ENCODE measurements around the gene AGMAT. TPM values are rescaled to one million over a fixed set of nuclear protein-coding genes. Genes with fewer than 3 reads are reported as not detected.

AGMAT gene
- total and polyA plus RNA-seq, 2 of the 4 experiments (the other 2 are of a cell fraction) = 0.18 to 0.26 TPM

DNA sequence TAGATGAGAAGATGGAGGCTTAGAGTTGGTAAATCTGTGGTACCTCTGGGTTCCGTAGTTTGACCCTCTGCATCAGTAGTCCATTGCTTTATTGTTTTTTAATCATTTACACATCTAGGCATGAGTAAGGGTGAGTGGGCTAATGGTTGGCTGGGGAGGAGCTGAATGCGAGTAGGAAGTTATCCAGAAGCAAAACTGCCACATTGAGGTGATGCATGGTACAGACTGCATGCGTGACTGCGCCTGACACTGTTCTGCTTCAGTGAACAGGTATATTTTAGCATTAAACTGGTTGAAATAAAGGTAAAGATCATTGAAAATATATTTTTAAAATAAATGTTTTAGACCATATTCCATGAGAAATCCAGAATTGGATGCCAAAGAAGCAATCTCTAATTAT, 53.8 kb downstream of the AGMAT start:
- H3K23ac ChIP-seq (ENCODE audit: low read depth, low read length) = no peak overlapping the region
- H3K4ac ChIP-seq (ENCODE audit: low read depth, low read length) = no peak overlapping the region
- no peak overlapping the region for H2BK20ac ChIP-seq (ENCODE audit: low read depth, low read length)
- H2AK9ac ChIP-seq (replicated peaks; ENCODE audit: low read depth, low read length, poor library complexity) = no peak overlapping the region
- no peak overlapping the region for H3K4me2 ChIP-seq (ENCODE audit: low read depth, low read length)
- TF ChIP-seq RCOR1 (IDR thresholded peaks at IDR 0.05; ENCODE audit: insufficient replicate concordance, low read length) = no peak
- no peak for TF ChIP-seq MAFK (IDR thresholded peaks at IDR 0.05; ENCODE audit: low read depth, low read length)
- H3K27me3 ChIP-seq (ENCODE audit: control insufficient read depth, insufficient read depth, low read length) = no peaks in the 10 kb centered on the region
- DNase-seq = no peak
- ATAC-seq (ENCODE audit: low read depth) = no peak
- H3K9me3 ChIP-seq (ENCODE audit: control insufficient read depth, insufficient read depth, low read length) = no peaks in the 10 kb centered on the region
- no peak overlapping the region for H3K18ac ChIP-seq (ENCODE audit: low read depth, low read length)
- no peak overlapping the region for H4K91ac ChIP-seq (ENCODE audit: insufficient read depth, low read depth, low read length)
- H4K8ac ChIP-seq (ENCODE audit: low read depth in 2 of 2, low read length in 2 of 2) = no peak overlapping the region
- H2BK120ac ChIP-seq (ENCODE audit: low read depth, low read length) = no peak overlapping the region
- dilution Hi-C loops (cut with HindIII; ENCODE audit: low sequenced_read_pairs, unreplicated experiment) (no loop called here), intact Hi-C loops (cut with micrococcal nuclease) (no loop called here), in situ Hi-C loops (cut with MboI; ENCODE audit: low sequenced_read_pairs) (no loop called here)
- H3K4me1 ChIP-seq (ENCODE audit: control insufficient read depth, insufficient read depth, low read length) = no peaks in the 10 kb centered on the region
- H3K36me3 ChIP-seq (ENCODE audit: control insufficient read depth, insufficient read depth, low read length) = peaks cover 14% of the 10 kb centered on the region
- ChIA-PET CTCF (no interaction called here), POLR2A (ENCODE audit: unreplicated experiment) (no interaction called here)
- no peak overlapping the region for H2BK5ac ChIP-seq (ENCODE audit: low read depth, low read length, poor library complexity, severe bottlenecking)
- H3K27ac ChIP-seq (ENCODE audit: insufficient read depth, low read length) = no peak overlapping the region
- H4K5ac ChIP-seq (ENCODE audit: low read depth, low read length) = no peak overlapping the region
- no peaks in the 10 kb centered on the region for H3K9me1 ChIP-seq (ENCODE audit: insufficient read depth, low read length)
- no peak overlapping the region for H3K56ac ChIP-seq (ENCODE audit: extremely low read depth, insufficient read depth, low read length)
- H2AFZ ChIP-seq (replicated peaks; ENCODE audit: low read length, poor library complexity) = no peak overlapping the region
- H4K20me1 ChIP-seq (ENCODE audit: insufficient read depth, low read length) = no peaks in the 10 kb centered on the region
- no peak overlapping the region for H3K4me3 ChIP-seq (ENCODE audit: insufficient read depth, low read depth, low read length)
- no peak overlapping the region for H2AK5ac ChIP-seq (ENCODE audit: low read depth, low read length)
- WGBS, 2 experiments (ENCODE audit: extremely low coverage in 2 of 2, insufficient read length in 1 of 2) = 67% methylated on average over 1 of the region's 4 CpGs; no CpG with 5 or more reads in 1 of the 2 experiments
- H3K14ac ChIP-seq (replicated peaks; ENCODE audit: low read depth, low read length) = no peak overlapping the region
- peaks cover 24% of the 10 kb centered on the region in 2 experiments for H3K79me1 ChIP-seq (ENCODE audit: low read depth in 1 of 2, low read length in 2 of 2)
- no TSS peak for BruUV-seq (replicated peaks)
- H2BK15ac ChIP-seq (ENCODE audit: low read depth, low read length) = no peak overlapping the region
- no peak overlapping the region for H3K9ac ChIP-seq (ENCODE audit: low read depth, low read length)

Data from IMR-90 (cell line).